OCI-LY7 (cell line): Measurements from ENCODE around the gene TAS1R2.

Experiments
- CTCF ChIP-seq: fragments of 200-600 bp; sonication (generic); conservative IDR thresholded peaks from 2 replicates; pipeline ENCODE4 v1.5.1; 2014; ENCODE audit warnings: mild to moderate bottlenecking, antibody characterized with exemption, low read length, moderate library complexity, mixed read lengths
- EZH2phosphoT487 ChIP-seq: fragments of 200-600 bp; sonication (generic); IDR thresholded peaks from 2 replicates; pipeline ENCODE4 v1.6.1; 2018; ENCODE audit warnings: low read depth, borderline replicate concordance, mild to moderate bottlenecking, mixed run types, antibody characterized with exemption, low read length, moderate library complexity, mixed read lengths

- TF ChIP-seq CTCF (no peak), EZH2phosphoT487 (no peak)
Observed at GRCh38 chr1:18811733-18812452, 47.6 kb downstream of the TAS1R2 start.
